ENCODE results near the gene ADPRHL1.

GRCh38 chr13:113433391-113433916, 19.8 kb downstream of the ADPRHL1 start:
- no peak for TF ChIP-seq CTCF (IDR thresholded peaks at IDR 0.05; ENCODE audit: low read depth, low read length)
- TF ChIP-seq EZH2phosphoT487 (IDR thresholded peaks at IDR 0.05; ENCODE audit: low read depth), result no peak
